ENCODE data around the gene CNTN4. TPM values are rescaled to one million over a fixed set of nuclear protein-coding genes. Genes with fewer than 3 reads are reported as not detected.

Gene CNTN4
- total RNA-seq, 6 donors from 2014 or later = 1.0 to 13.5 (median 6.3) TPM

DNA sequence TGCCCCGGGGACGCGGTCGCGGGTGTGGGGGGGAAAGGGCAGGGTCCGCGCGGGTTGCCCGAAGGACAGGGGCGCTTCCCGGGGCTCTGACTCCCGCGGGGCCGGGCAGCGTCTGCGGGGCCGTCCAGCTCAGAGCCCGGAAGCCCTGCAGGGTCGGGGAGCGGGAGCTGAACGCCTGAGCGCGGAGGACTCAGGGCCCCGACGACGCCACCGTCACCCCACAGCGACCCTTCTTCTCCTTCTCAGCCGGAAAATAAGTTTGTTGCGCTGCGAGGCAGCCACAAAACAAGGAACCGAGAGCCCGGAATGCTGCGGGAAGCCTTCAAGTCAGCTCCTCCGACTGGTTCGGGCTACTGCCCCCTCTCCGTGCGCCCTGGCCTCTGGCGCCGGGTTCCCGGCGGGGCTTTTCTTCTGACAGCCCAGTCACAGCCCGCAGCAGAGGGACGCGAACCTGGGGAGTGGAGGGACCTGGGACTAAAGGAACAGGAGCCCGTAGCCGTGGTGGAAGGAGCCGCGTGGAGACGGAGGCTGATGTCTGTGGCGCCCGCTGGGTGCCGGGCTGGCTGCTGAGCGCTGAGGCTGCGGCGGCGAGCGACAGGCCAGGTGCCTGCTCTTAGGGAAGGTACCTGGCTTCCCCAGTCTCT lies 484 bp downstream of the CNTN4 start:
- H3K36me3 ChIP-seq = no peaks in the 10 kb centered on the region
- peak overlapping the region; percentile 29 to 65 (median 57) for H3K4me3 ChIP-seq
- H3K9me3 ChIP-seq = no peaks in the 10 kb centered on the region
- WGBS, 2 donors = 3 to 5% methylated on average over 13 to 29 of the region's 58 CpGs
- peaks cover 0 to 9% (median 4%) of the 10 kb centered on the region in 4 donors for H3K27me3 ChIP-seq
- peaks cover 0 to 21% (median 2%) of the 10 kb centered on the region in 4 donors for H3K4me1 ChIP-seq
- TF ChIP-seq, protein P1, sequence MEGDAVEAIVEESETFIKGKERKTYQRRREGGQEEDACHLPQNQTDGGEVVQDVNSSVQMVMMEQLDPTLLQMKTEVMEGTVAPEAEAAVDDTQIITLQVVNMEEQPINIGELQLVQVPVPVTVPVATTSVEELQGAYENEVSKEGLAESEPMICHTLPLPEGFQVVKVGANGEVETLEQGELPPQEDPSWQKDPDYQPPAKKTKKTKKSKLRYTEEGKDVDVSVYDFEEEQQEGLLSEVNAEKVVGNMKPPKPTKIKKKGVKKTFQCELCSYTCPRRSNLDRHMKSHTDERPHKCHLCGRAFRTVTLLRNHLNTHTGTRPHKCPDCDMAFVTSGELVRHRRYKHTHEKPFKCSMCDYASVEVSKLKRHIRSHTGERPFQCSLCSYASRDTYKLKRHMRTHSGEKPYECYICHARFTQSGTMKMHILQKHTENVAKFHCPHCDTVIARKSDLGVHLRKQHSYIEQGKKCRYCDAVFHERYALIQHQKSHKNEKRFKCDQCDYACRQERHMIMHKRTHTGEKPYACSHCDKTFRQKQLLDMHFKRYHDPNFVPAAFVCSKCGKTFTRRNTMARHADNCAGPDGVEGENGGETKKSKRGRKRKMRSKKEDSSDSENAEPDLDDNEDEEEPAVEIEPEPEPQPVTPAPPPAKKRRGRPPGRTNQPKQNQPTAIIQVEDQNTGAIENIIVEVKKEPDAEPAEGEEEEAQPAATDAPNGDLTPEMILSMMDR (IDR thresholded peaks at IDR 0.05) = no peak
- TF ChIP-seq EP300 (IDR thresholded peaks at IDR 0.05) = no peak
- TF ChIP-seq POLR2AphosphoS5 (IDR thresholded peaks at IDR 0.05) = no peak
- no peak for TF ChIP-seq POLR2A (IDR thresholded peaks at IDR 0.05)
- ATAC-seq (ENCODE audit: low FRiP score in 2 of 2) = peak; percentile 60 to 74
- peak overlapping the region; percentile 19 to 78 (median 65) for H3K27ac ChIP-seq
- DNase-seq = peak in 1 of 2 donors; percentile 83

DNA sequence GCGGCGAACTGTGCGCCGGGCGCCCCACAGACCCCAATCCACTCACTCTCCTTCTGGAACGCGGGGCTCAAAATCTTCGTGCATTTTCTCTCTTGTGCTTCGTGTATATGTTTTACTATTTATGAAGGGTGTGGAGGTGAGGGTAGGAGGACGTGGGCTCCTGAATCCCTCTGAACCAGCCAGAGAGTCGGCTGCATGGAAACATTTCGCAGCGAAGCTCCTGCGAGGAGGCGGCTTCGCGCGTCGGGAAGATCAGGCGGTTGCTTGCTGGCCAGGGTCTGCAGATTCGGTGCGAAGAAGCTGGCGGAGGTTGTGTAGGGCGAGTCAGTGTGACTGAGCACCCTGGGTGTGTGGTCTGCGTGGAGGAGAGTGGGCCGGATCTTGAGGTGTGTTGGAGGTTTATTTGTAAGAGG lies 1.1 kb downstream of the CNTN4 start:
- Histone ChIP-seq H3K4me3 (peak overlapping the region; percentile 1 to 65 (median 57)), H3K9me3 (peaks cover 0 to 1% (median 0%) of the 10 kb centered on the region in 4 donors), H3K4me1 (peaks cover 0 to 21% (median 2%) of the 10 kb centered on the region in 4 donors), H3K36me3 (no peaks in the 10 kb centered on the region), H3K27me3 (peaks cover 0 to 9% (median 4%) of the 10 kb centered on the region in 4 donors), H3K27ac (no peak overlapping the region)
- WGBS, 2 donors = 6% methylated on average over 25 to 26 of the region's 26 CpGs
- peak in 1 of 2 donors; percentile 45 for ATAC-seq (ENCODE audit: low FRiP score in 2 of 2)
- peak in 1 of 2 donors; percentile 51 for DNase-seq
- TF ChIP-seq POLR2AphosphoS5 (IDR thresholded peaks at IDR 0.05) (no peak), EP300 (IDR thresholded peaks at IDR 0.05) (no peak), POLR2A (IDR thresholded peaks at IDR 0.05) (no peak)
- TF ChIP-seq, protein P1 (IDR thresholded peaks at IDR 0.05) = no peak

DNA sequence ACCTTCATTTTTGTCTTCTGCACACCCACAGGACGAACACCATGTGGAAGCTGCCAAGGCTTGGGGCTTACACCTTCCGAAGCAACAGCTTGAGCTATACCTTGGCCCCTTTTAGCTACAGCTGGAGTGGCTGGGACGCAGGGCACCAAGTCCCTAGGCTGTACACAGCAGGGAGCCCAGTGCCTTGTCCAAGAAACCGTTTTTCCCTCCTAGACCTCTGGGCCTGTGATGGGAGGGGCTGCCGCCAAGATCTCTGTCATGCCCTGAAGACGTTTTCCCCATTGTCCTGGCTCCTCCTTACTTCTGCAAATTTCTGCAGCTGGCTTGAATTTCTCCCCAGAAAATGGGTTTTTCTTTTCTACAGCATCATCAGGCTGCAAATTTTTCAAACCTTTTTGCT lies 7.8 kb downstream of the CNTN4 start:
- DNase-seq = no peak
- Histone ChIP-seq H3K36me3 (no peaks in the 10 kb centered on the region), H3K4me3 (no peak overlapping the region), H3K9me3 (peaks cover 0 to 4% (median 0%) of the 10 kb centered on the region in 4 donors), H3K27me3 (no peaks in the 10 kb centered on the region), H3K27ac (no peak overlapping the region), H3K4me1 (no peaks in the 10 kb centered on the region)
- 67 to 76% methylated on average over 6 of the region's 6 CpGs for WGBS, 2 donors
- no peak for ATAC-seq (ENCODE audit: low FRiP score in 2 of 2)
- TF ChIP-seq POLR2AphosphoS5 (IDR thresholded peaks at IDR 0.05) = no peak
- TF ChIP-seq, protein P1 (IDR thresholded peaks at IDR 0.05) = no peak
- TF ChIP-seq EP300 (IDR thresholded peaks at IDR 0.05) = no peak
- no peak for TF ChIP-seq POLR2A (IDR thresholded peaks at IDR 0.05)

DNA sequence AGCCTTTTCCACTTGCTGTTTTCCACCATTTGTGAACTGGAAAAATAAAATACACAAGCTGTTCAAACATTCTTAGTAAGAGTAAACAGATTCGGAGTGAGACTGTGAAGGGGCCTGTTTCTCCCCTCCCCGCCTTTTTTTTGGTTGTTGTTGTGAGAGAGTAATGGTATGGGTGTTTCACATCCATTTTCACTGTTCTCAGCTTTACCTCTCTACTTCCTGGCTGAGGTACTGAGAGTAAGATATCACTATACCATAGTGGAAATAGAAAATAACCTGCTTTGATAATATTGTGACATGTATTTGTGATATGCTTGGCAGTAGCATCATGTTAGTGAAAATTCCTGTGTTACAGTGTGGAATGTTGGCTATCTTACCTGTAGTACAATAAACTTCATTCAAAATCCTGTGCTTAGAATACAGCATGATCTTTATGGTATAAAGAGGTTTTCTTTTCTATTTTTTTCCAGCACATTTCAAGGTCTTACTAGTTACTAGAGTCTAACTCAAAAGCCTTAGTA lies 12.0 kb downstream of the CNTN4 start:
- H3K27ac ChIP-seq = no peak overlapping the region
- DNase-seq (no peak), ATAC-seq (ENCODE audit: low FRiP score in 2 of 2) (no peak)
- no peaks in the 10 kb centered on the region for H3K36me3 ChIP-seq
- H3K4me1 ChIP-seq = no peaks in the 10 kb centered on the region
- TF ChIP-seq, protein P1 (IDR thresholded peaks at IDR 0.05) = no peak
- TF ChIP-seq POLR2AphosphoS5 (IDR thresholded peaks at IDR 0.05) (no peak), EP300 (IDR thresholded peaks at IDR 0.05) (no peak), POLR2A (IDR thresholded peaks at IDR 0.05) (no peak)
- no peaks in the 10 kb centered on the region for H3K27me3 ChIP-seq
- 57 to 60% methylated on average over 2 of the region's 2 CpGs for WGBS, 2 donors
- no peaks in the 10 kb centered on the region for H3K9me3 ChIP-seq
- H3K4me3 ChIP-seq = no peak overlapping the region

All from upper lobe of left lung (tissue), 6 donors.